ENCODE results near the gene MPRIP. TPM values are rescaled to one million over a fixed set of nuclear protein-coding genes. Genes with fewer than 3 reads are reported as not detected.

MPRIP gene
- total and polyA plus RNA-seq, 2 of the 13 experiments (the other 11 are each of a cell fraction or from before 2014, with no cell fraction given): 50.2 to 52.4 TPM

GRCh38 chr17:17206124-17206912 lies 164.1 kb downstream of the MPRIP start, which contains the start of gene PLD6 (continued):
- peak; percentile 24; the same call in 1 of the 2 replicates for TF ChIP-seq NR2F6 (IDR thresholded peaks at IDR 0.05)
- peak; percentile 70; the same call in 1 of the 2 replicates for TF ChIP-seq NR2F6 (CRISPR knock-in tag; IDR thresholded peaks at IDR 0.05)
- peak; percentile 58 for TF ChIP-seq CAMTA2 (CRISPR knock-in tag; IDR thresholded peaks at IDR 0.05; ENCODE audit: borderline replicate concordance)
- peak; percentile 91 for TF ChIP-seq HOXD1 (CRISPR knock-in tag; IDR thresholded peaks at IDR 0.05)
- peak; percentile 63; the same call in 1 of the 2 replicates for TF ChIP-seq ERF (CRISPR knock-in tag; IDR thresholded peaks at IDR 0.05)
- TF ChIP-seq ZSCAN5A (CRISPR knock-in tag; IDR thresholded peaks at IDR 0.05; ENCODE audit: borderline replicate concordance): peak; percentile 82; the same call in 1 of the 2 replicates
- TF ChIP-seq TEAD2 (CRISPR knock-in tag; IDR thresholded peaks at IDR 0.05): peak; percentile 88
- TF ChIP-seq SKI (IDR thresholded peaks at IDR 0.05; ENCODE audit: partially characterized antibody): peak; percentile 26
- TF ChIP-seq ZNF546 (CRISPR knock-in tag; conservative IDR thresholded peaks at IDR 0.05): peak; percentile 91
- TF ChIP-seq ATF5 (CRISPR knock-in tag; IDR thresholded peaks at IDR 0.05; ENCODE audit: low read depth): peak; percentile 75; the same call in 1 of the 2 replicates
- TF ChIP-seq ZNF274 (CRISPR knock-in tag; IDR thresholded peaks at IDR 0.05): peak; percentile 99
- TF ChIP-seq PPARG (CRISPR knock-in tag; conservative IDR thresholded peaks at IDR 0.05): no peak
- peak; percentile 74; the same call in 1 of the 2 replicates for TF ChIP-seq RERE (CRISPR knock-in tag; IDR thresholded peaks at IDR 0.05; ENCODE audit: low read depth)
- no peak for TF ChIP-seq KMT2A (CRISPR knock-in tag; IDR thresholded peaks at IDR 0.05)
- peak; percentile 92 for TF ChIP-seq MLX (CRISPR knock-in tag; IDR thresholded peaks at IDR 0.05)
- TF ChIP-seq ZNF672 (CRISPR knock-in tag; IDR thresholded peaks at IDR 0.05): 0 out of 2 replicates have a peak, but pooled peaks have one; percentile 86
- no peak for TF ChIP-seq HCFC1 (IDR thresholded peaks at IDR 0.05; ENCODE audit: low read depth, low read length)
- TF ChIP-seq UBTF (CRISPR knock-in tag; IDR thresholded peaks at IDR 0.05): no peak
- peak; percentile 85; the same call in 1 of the 2 replicates for TF ChIP-seq KLF9 (CRISPR knock-in tag; IDR thresholded peaks at IDR 0.05; ENCODE audit: low read depth)
- TF ChIP-seq NR2F1 (CRISPR knock-in tag; IDR thresholded peaks at IDR 0.05): peak; percentile 48 to 79; a peak in 3 of 4 replicates
